Activated naive CD4-positive, alpha-beta T cell (primary cell): ENCODE data around the gene KCNJ18.
"Not testable (repeated sequence)": the region's sequence is repeated elsewhere in the genome, so short reads cannot be mapped to it uniquely, and the experiment has no call there.

Experiments used
- DNase-seq, 4 experiments: peaks; one replicate each; lab custom pipeline; 2025; lab: John Stamatoyannopoulos, UW

KCNJ18 gene

DNA sequence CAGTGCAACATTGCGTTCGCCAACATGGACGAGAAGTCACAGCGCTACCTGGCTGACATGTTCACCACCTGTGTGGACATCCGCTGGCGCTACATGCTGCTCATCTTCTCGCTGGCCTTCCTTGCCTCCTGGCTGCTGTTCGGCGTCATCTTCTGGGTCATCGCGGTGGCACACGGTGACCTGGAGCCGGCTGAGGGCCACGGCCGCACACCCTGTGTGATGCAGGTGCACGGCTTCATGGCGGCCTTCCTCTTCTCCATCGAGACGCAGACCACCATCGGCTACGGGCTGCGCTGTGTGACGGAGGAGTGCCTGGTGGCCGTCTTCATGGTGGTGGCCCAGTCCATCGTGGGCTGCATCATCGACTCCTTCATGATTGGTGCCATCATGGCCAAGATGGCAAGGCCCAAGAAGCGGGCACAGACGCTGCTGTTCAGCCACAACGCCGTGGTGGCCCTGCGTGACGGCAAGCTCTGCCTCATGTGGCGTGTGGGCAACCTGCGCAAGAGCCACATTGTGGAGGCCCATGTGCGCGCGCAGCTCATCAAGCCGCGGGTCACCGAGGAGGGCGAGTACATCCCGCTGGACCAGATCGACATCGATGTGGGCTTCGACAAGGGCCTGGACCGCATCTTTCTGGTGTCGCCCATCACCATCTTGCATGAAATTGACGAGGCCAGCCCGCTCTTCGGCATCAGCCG, 10.8 kb downstream of the KCNJ18 start:
- not testable (repeated sequence) for DNase-seq

DNA sequence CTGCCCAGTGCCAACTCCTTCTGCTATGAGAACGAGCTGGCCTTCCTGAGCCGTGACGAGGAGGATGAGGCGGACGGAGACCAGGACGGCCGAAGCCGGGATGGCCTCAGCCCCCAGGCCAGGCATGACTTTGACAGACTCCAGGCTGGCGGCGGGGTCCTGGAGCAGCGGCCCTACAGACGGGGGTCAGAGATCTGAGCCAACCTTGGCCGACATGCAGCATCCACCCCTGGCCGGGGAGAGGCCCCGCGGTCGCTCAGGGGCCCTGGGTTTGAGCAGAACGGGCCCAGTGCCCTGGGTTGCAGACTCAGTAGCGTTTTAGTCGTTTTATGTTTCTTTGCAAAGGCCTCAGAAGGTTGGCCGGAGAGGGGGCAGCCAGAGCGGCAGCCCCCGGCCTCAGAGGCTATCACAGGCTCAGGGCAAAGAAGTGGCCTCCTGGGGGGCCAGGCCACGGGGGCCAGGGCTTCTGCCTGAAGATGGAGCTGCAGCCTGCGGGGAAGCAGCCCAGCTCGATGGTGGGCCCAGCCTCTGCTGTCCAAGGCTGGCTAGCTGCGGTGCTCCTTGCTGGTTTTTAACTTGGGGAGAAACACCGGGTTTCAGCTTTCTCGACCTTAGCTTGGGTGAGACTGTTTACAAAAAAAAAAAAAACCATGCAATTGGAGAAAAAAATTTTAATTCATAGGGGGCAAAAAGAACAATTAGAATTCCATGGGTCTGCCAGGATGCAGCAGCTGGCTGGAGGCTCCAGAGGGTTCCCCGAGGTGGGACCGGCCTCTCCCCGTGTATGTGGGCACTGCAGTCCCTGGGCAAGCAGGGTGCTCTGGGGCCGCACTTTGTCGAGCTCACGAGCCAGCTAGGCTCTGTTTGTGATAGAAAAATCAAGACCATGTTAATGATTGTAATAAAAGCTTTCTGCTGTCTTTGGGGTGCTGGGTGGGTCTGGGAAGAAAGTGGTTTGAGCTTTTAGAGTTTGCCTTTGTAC, 11.9 kb downstream of the KCNJ18 start:
- not testable (repeated sequence) for DNase-seq

DNA sequence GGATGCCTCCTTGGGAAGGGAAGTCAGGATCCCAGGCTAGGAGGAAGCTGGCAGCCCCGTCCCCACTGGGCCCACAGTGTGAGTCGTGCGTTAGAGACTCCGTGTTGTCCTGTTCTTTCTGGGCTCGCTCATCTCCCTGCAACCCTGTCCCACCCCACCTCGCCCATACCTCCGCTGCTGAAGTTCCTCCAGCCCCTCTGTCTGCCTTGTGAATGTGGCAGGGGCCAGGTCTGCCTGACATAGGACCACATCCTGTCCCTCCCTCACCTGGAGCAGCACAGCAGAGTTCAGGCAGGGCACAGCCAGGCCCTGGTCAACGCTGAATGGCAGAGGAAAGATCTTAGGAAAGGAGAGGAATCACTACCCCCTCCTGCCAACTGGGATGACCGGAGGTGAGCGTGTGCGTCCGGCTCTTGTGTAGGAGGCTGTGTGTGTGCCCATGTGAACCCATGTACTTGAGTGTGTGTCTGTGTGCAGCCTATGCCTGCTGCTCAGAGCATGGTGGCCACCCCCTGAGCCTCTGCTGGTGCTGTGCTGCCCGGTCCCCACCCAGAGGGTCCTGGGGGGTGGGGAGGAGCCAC, 12.8 kb downstream of the KCNJ18 start:
- no peak for DNase-seq

DNA sequence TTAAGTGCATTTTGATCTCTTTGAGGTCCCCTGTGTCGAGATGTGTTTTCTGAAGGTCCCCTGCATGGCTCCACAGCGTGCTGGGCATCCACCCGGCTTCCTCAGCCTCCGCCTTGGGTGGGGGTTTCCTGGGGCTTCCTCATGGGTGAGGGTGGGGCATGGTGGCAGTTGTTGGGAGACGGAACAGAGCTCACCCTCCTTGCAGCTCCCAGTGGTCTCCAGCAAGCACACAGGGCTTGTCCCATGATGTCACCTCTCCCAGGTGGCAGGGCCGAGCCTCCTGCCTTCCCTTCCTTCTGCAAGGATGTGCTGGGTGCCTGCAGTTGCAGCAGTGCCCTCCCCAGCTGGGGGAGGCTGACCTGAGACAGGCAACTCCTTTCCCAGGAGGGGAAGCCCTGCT, 13.4 kb downstream of the KCNJ18 start:
- not testable (repeated sequence) for DNase-seq

DNA sequence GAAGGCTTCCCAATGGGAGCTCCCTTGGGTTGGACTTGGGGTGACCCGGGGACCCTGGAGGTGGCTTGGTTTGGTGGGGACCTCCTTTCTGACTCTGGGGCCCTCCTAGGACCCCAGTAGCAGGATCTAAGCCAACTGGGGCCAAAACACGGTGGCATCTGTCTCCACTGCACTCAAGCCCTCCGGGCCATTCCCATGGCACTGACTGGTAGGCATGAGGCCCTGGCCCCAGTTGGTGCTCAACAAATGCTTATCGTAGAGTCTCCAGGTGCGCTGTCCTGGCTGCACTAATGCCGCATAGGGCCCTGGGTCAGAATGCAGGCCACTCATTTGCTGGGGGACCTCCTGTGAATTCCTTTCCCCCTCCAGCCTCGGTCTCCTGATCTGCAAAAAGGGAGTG, 14.2 kb downstream of the KCNJ18 start:
- not testable (repeated sequence) for DNase-seq

DNA sequence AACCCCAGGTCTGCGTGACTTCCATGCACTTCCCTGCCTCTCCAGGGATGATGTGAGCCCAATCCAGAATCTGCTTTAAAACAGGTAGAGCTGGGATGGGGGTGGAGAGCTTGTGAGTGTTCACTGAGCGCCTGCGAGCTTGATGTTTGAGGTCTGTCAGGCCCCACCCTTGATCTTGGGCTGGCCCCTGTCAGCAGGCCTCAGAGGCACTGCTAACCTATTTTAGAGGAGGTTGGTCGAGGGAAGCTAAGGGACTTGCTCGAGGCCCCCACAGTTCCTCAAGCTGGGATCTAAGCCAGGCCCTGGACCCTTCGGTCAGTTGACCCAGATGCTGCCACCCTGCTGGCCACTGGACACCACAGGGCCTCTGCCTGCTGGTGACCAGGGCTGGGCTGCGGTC, 14.8 kb downstream of the KCNJ18 start:
- not testable (repeated sequence) for DNase-seq

DNA sequence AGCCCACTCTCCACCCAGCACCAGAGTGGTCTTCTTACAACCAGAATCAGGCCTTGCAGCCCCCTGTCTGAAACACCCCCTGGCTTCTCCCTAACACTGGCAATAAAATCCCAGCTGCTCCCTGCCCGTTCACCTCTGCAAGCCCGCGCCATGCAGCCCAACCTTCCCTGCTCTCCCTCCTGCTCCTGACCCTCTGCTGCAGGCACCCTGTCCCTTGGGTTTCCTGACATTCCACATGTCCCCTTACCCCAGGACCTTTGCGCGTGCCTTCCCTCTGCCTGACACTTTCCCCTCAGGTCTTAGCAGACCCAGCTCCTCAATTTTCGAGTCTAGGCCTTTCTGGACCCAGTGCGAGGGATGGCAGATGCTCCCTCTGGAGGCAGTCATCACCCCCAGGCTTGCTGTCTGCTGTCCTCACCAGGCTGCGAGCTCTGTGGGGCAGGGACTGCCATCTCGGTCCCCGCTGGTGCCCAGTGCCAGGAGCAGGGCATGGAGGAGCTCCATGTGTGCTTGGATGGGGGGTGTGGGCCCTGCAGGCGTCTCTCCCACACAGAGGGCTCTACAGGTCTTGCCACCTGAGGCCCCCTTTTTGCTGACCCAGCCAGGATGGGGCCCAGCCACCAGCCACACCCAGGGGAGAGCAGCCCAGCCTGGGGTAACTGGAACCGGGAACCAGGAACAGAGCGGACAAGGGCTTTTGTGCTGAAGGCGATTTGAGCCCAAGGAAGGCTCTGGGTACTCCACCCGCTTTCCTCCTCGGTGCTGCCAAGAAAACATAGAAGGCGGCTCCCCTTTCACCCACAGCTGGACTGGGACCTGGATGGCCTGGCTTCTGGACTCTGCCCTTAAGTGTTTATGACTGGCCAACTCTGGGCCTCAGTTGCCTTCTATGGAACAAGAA, 15.6 kb downstream of the KCNJ18 start:
- DNase-seq, result not testable (repeated sequence)

DNA sequence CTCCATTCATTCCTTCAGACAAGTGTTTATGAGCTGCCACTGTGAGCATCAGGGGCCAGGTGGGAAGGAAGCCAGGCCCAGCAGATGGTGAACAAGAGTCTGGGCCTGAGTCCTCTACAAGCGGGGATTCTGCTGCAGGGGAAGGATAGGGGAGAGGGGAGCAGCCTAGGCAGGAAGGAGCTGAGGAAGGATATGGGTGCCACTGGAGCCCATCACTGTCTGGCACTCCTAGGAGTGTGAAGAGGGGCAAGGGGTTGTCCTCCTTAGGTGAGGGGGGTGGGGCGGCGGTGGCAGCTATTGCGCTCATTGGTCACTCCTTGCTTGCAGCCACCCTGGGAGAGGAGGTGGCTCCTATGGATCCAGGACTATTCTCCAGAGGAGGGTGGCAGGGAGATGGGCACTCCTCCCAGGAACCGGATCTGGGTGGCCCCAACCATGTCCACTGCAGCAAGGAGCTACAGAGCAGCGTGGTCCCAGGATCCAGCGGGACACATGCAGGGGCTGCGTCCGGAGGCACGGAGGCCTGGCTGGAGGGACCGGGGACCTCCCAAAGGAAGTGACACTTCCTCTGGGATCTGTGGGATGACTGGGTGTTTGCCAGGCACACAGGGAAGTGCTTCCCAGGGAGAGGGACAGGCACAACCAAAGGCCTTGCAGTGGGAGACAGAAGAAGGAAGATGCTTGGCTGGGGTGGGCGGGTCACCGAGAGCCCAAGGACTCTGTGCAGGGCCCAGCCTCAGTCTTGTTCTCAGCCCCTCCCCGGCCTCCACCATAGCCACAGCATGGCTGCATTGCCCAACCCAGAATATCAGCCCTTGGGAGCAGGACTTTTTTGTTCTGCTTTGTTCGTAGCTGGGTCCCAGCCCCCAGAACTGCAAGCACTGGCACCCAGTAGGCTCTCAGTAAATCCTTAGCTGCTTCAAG, 16.6 kb downstream of the KCNJ18 start:
- not testable (repeated sequence) for DNase-seq

DNA sequence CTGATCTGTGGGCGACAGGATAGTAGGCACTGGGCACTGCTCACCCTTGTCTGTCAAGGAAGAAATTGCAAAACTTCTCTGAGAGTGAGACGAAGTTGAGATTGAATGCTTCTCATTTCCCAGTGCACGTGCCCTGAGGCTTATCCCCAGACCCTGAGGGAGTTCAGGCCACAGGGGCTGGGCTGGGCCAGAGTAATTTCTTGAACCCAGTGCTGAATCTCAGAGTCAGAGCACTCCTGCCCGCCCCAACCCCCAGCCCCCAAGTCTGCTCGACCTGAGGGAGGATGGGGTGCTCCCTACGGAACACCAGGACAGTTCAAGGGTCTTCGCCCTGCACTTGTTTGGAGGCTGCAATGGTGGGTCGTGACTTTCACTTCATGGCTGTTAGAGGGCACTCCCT, 17.7 kb downstream of the KCNJ18 start:
- not testable (repeated sequence) for DNase-seq

DNA sequence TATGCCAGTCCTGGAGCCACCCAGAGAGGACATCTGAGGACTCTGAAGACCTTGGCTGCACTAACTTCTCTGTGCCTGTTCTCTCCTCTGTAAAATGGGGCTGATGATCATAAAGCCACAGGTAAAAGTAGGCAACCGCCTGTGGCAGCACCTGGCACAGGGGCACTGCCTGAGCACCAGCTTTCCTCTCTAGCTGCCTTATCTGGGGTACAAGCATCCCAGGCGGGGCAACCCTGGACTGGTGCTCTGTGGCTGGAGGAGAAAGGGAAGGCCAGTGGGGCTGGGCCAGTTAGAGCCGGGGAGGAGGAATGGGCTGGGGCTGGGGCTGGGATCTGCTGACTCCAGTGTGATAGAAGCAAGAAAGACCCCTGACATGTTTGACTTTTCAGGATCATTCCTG, 18.2 kb downstream of the KCNJ18 start:
- DNase-seq, result not testable (repeated sequence)

DNA sequence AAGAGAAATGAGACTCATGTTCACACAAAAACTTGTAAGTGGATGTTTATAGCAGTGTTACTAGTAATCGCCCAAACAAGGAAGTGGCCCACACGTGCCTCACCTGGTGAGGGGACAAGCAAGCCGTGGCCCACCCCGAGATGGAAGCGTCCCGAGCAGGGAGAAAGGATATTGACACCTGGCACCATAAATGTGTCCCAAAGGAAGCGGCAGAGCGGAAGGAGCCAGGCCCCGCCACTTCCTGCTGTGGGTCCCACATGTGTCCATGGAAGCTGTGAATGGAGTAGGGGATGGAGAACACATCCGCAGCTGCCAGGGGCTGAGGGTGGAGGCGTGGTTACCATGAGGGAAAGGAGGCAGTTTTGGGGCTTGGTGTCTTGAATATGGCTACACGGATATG, 18.9 kb downstream of the KCNJ18 start:
- no peak for DNase-seq

DNA sequence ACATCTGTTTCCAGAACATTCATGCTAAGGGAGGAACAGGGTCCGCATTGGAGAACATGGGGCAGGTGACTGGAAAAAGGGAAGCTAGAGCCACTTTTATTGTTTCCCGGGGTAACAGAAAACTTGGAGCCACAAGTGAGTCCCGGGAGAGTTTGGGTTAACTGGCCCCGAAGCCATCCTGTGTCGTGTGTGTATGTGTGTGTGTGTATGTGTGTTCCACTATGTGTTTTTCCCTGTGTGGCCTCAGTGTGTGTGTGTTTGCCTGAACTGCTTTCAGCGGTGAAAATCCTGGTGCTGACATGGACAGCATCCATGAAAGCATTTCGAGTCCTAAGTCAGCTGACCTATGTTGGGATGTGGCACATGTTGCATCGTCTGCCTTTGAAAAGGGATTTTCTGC, 20.7 kb downstream of the KCNJ18 start:
- DNase-seq, result not testable (repeated sequence)

DNA sequence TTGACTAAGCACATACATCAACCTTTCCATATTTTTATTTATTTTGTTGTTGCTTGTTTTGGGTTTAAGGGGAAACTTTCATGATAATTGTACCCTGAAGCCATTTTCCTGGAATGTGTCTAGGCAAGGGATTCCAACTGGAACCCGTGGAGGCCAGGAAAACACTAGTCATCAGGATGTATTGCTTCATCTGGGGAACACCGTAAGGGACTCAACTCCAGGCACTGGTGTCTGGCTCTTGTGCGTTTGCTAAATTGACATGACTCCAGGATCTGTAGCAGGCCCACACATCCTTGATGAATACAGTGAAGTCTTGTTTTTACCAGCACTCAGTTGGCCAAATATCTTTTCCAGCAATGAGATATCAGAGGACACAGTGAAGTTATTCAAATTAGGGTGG, 21.3 kb downstream of the KCNJ18 start:
- not testable (repeated sequence) for DNase-seq

DNA sequence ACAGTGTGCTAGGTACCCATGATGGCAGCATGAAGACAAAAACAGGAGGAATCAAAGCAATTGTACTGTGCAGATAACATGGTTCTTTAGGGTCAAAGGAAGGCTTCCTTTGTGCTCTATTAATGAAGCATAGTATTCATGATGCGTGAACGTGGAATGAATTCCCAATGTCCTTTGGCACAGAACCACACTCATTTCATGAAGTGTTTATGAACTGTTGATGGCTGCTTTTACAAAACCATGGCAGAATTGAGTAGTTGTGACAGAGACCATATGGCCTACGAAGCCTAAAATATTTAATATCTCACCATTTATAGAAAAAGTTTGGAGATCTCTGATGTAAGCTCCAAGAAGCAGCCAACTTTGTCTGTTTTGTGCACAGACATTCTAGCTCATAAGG, 22.4 kb downstream of the KCNJ18 start:
- DNase-seq, result not testable (repeated sequence)

DNA sequence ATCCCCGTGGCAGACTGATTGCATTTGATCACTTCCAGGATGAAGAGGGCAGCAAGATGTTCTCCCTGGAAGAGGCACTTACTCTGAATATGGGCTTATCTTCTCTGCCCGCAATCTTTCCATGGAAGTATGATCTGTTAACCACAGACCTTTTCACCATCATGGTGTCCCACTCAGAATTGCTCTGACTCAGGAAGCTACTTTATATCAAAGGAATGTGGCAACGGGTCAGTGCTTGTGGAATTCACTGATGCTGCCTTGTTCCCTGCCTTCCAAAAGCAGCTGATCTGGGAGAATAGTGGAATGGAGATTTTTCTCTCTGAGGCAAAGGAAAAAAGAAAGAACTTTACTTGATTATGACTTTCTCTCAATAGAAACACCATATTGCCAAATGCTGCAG, 23.6 kb downstream of the KCNJ18 start:
- not testable (repeated sequence) for DNase-seq

DNA sequence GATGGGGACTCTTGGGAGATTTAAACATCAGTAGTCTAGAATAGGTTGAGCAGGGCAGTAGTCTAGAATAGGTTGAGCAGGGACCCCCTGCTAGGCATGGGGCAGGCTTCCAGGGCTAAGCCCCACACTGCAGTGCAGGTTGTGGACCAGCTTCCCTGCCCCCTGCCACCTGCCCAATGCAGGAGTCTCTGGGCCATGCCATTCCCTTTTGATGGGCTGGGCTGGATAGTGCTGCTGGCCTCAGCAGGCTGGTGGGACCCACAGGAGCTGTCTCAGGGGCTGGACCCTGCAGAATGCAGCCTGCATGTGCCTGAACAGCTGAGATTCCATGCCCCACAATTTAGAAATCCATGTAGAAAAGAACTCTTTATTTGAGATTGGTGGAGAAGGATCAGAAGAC, 26.6 kb downstream of the KCNJ18 start:
- not testable (repeated sequence) for DNase-seq

DNA sequence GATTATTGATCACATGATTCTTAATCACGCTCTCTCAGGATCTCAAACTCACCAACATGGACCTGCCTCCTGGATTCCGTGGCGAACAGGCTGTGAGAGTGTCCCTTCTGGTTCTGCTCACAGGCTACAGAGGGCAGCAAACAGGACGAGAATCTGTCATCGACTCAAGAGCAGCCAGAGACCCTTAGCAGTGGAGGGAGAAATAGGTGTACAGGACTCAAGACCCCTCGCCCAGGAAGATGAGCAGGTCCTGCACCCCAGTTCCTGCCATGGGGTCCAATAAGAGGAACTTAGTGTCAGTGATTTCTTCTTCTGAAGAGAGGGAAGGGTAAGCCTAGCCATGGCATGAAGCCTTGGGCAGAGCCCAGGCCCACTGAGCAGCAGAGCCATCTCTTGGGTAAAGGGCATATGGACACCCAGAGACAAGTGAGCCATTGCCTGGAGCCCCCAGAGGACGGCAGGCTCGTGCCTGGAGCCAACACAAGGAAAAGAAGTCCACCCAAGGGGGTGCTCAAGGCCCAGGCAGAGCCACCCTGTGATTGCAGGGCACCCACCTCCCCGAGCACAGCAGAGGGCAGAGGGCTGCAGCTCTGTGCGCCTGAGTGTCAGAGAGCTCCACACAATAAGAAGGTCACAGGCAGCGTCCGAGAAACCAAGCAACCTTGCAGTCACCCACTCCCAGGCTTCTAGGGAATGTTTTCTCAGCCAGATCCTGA, 27.3 kb downstream of the KCNJ18 start:
- DNase-seq, result not testable (repeated sequence)

DNA sequence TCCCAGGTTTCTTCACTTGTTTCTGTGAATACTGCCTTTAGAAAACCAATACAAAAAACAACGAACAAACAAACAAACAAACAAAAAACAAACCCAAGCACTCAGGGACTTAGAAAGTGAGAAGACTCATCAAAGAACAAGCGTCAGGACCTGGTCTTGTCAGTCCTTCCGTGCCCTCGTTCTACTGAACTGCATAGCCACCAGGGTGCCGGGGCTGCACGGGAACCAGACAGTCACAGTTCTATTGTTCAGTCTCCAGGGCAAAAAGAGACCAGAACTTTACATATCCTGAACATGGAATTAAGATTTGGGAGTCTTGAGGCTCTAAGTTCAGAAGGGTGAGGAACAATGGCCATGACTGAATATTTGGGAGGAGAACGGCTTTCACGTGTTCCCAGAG, 28.2 kb downstream of the KCNJ18 start:
- DNase-seq, result not testable (repeated sequence)

DNA sequence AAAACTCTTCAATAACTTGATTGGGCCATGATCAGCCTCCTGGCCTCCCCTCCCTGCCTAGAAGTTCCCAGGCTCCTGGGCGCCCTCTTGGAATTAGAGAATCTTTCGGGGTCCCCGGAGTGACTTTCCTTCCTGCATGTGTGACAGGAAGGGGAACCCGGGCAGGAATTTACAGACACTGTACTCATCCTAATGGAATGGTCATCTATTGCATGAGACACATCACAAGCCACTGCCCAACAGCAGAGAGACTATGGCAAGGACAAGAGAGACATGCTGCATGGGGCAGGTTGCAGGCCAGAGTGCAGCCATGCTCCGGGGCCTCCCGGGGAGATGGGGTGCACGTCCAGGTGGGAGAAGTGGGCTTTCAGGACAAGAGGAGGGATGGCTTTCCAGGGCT, 29.9 kb downstream of the KCNJ18 start:
- not testable (repeated sequence) for DNase-seq
